Muscle layer of colon (tissue), 2 donors: ENCODE measurements around the gene CHRNA10.

ENCODE experiments used
- H3K27ac ChIP-seq: one replicate; pipeline ENCODE4 v1.7.0; 2013; ENCODE audit warnings: low read depth, mild to moderate bottlenecking, low read length, moderate library complexity
- H3K27me3 ChIP-seq, 2 donors: one replicate each; pipeline ENCODE4 v1.7.0; 2013; ENCODE audit warnings: low read length in 2 of 2, mild to moderate bottlenecking in 2 of 2; ENCODE audit not compliant: insufficient read depth in 2 of 2, control insufficient read depth in 1 of 2
- H3K36me3 ChIP-seq: one replicate; pipeline ENCODE4 v1.7.0; 2013; ENCODE audit warnings: mild to moderate bottlenecking, low read length; ENCODE audit not compliant: insufficient read depth
- H3K4me1 ChIP-seq: one replicate; pipeline ENCODE4 v1.7.0; 2013; ENCODE audit warnings: mild to moderate bottlenecking, low read length; ENCODE audit not compliant: insufficient read depth
- H3K4me3 ChIP-seq, 2 donors: one replicate each; pipeline ENCODE4 v1.7.0; 2013; ENCODE audit warnings: low read length in 2 of 2, low read depth in 1 of 2, mild to moderate bottlenecking in 1 of 2, moderate library complexity in 1 of 2
- H3K9ac ChIP-seq: one replicate; pipeline ENCODE4 v1.7.0; 2013; ENCODE audit warnings: low read length
- H3K9me3 ChIP-seq: one replicate; pipeline ENCODE4 v1.7.0; 2013; ENCODE audit warnings: mild to moderate bottlenecking, low read length
- donor health status: abdominal sarcoma.
- donor health status: Adenocarcinoma of cecum.

Gene CHRNA10

GRCh38 chr11:3684129-3684818 lies 13.1 kb upstream of the CHRNA10 start:
- H3K9me3 ChIP-seq, result no peaks in the 10 kb centered on the region
- no peak overlapping the region for H3K27ac ChIP-seq
- H3K36me3 ChIP-seq, result peaks cover 66% of the 10 kb centered on the region
- no peak overlapping the region for H3K4me3 ChIP-seq
- no peaks in the 10 kb centered on the region for H3K27me3 ChIP-seq
- H3K4me1 ChIP-seq, result no peaks in the 10 kb centered on the region
- H3K9ac ChIP-seq, result no peak overlapping the region

DNA sequence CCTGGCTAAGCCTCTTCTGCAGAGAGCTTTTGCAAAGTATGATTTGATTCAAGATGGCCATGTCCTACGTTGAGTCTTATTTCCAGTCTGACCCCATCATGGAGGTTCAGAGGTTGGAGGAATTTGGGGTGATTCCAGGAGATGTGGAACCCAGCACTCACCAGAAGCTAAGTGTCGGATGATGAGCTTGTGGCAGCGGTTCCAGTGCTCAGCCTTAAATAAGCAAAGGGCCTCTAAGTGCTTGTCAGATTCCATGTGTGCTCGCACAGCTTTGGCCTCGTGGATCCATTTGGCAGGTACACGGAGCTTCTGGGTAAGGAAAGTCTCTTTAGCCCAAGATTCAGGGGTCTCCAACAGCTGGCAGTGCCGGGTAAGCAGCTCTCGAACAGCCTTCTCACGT lies 11.9 kb upstream of the CHRNA10 start:
- H3K9ac ChIP-seq, result no peak overlapping the region
- H3K27ac ChIP-seq, result no peak overlapping the region
- H3K9me3 ChIP-seq, result no peaks in the 10 kb centered on the region
- H3K4me3 ChIP-seq, result no peak overlapping the region
- H3K27me3 ChIP-seq, result no peaks in the 10 kb centered on the region
- no peaks in the 10 kb centered on the region for H3K4me1 ChIP-seq
- H3K36me3 ChIP-seq, result peaks cover 78% of the 10 kb centered on the region

DNA sequence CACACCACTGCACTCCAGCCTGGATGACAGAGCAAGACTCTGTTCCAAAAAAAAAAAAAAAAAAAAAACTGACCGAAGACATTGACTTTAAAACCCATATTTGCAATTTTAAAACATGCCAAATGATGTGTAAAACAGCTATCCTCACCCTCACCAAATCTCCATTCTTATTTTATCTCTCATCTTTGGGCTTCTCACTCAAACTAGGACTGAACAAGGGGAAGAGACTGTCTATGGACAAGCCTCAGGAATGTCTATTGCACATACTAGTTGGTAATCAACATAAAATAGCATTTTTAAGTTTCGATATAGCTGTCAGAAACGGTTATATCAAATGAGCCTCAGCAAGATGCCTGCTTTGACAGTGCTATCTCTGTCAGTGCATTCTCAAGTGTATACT lies 7.9 kb upstream of the CHRNA10 start:
- no peaks in the 10 kb centered on the region for H3K9me3 ChIP-seq
- H3K27me3 ChIP-seq, result no peaks in the 10 kb centered on the region
- H3K9ac ChIP-seq, result no peak overlapping the region
- peaks cover 86% of the 10 kb centered on the region for H3K36me3 ChIP-seq
- H3K4me3 ChIP-seq, result no peak overlapping the region
- H3K27ac ChIP-seq, result no peak overlapping the region
- H3K4me1 ChIP-seq, result no peaks in the 10 kb centered on the region

- Histone ChIP-seq H3K36me3 (peaks cover 77% of the 10 kb centered on the region), H3K4me1 (no peaks in the 10 kb centered on the region), H3K9me3 (no peaks in the 10 kb centered on the region), H3K4me3 (no peak overlapping the region), H3K27ac (no peak overlapping the region), H3K9ac (no peak overlapping the region), H3K27me3 (no peaks in the 10 kb centered on the region)
Observed at GRCh38 chr11:3675971-3676370, 4.8 kb upstream of the CHRNA10 start.

GRCh38 chr11:3674189-3674588 lies 3.0 kb upstream of the CHRNA10 start:
- peaks cover 64% of the 10 kb centered on the region for H3K36me3 ChIP-seq
- H3K27ac ChIP-seq, result no peak overlapping the region
- H3K27me3 ChIP-seq, result no peaks in the 10 kb centered on the region
- H3K4me3 ChIP-seq, result no peak overlapping the region
- H3K9ac ChIP-seq, result no peak overlapping the region
- no peaks in the 10 kb centered on the region for H3K4me1 ChIP-seq
- H3K9me3 ChIP-seq, result no peaks in the 10 kb centered on the region

GRCh38 chr11:3669742-3670183 lies 1.4 kb downstream of the CHRNA10 start:
- Histone ChIP-seq H3K4me3 (no peak overlapping the region), H3K9me3 (no peaks in the 10 kb centered on the region), H3K27ac (no peak overlapping the region), H3K9ac (no peak overlapping the region), H3K36me3 (peaks cover 41% of the 10 kb centered on the region), H3K27me3 (no peaks in the 10 kb centered on the region), H3K4me1 (no peaks in the 10 kb centered on the region)

- H3K9me3 ChIP-seq, result no peaks in the 10 kb centered on the region
- H3K4me3 ChIP-seq, result no peak overlapping the region
- no peak overlapping the region for H3K9ac ChIP-seq
- peaks cover 35% of the 10 kb centered on the region for H3K36me3 ChIP-seq
- H3K27ac ChIP-seq, result no peak overlapping the region
- H3K27me3 ChIP-seq, result no peaks in the 10 kb centered on the region
- H3K4me1 ChIP-seq, result no peaks in the 10 kb centered on the region
Observed at GRCh38 chr11:3669128-3669527, 2.1 kb downstream of the CHRNA10 start.

- H3K4me1 ChIP-seq, result no peaks in the 10 kb centered on the region
- H3K4me3 ChIP-seq, result no peak overlapping the region
- H3K9me3 ChIP-seq, result no peaks in the 10 kb centered on the region
- no peaks in the 10 kb centered on the region for H3K27me3 ChIP-seq
- H3K9ac ChIP-seq, result no peak overlapping the region
- H3K27ac ChIP-seq, result no peak overlapping the region
- peaks cover 26% of the 10 kb centered on the region for H3K36me3 ChIP-seq
Observed at GRCh38 chr11:3667149-3668035, 3.8 kb downstream of the CHRNA10 start.

- Histone ChIP-seq H3K4me1 (no peaks in the 10 kb centered on the region), H3K27me3 (no peaks in the 10 kb centered on the region), H3K9me3 (no peaks in the 10 kb centered on the region), H3K4me3 (no peak overlapping the region), H3K27ac (no peak overlapping the region), H3K36me3 (peaks cover 20% of the 10 kb centered on the region), H3K9ac (no peak overlapping the region)
Observed at GRCh38 chr11:3666023-3666530, 5.1 kb downstream of the CHRNA10 start.

DNA sequence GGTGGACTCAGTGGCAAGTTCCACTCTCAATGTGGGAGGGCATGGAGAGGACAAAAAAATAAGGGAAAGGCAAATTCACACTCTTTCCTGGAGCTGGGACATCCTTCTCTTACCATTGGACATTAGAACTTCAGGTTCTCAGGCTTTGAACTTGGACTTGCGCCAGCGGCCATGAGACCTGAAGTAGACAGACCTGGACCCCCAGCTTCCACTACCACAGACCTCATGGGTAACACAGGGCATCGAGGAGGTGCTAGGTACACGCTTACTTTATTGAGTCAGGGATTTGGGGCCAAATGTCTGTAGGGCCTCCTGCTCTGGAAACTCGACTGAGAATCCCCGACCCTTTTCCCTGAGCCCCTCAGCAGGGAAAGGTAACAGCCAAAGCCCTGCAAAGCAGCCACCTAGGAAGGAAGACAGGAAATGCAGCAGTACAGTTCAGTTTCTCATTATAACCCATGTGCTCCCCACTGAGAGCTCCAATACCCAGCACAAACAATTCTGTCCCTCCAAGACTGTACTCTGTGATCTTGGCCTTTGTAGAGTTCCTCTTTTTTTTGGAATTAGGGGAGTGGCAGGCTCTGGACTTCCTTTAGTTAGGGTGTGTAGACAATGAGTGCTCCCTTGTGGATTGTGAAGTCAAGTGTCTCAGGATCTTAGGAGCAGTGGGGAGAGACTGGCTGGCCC lies 5.7 kb downstream of the CHRNA10 start:
- Histone ChIP-seq H3K4me1 (no peaks in the 10 kb centered on the region), H3K4me3 (no peak overlapping the region), H3K27me3 (no peaks in the 10 kb centered on the region), H3K9me3 (no peaks in the 10 kb centered on the region), H3K27ac (no peak overlapping the region), H3K9ac (no peak overlapping the region), H3K36me3 (peaks cover 20% of the 10 kb centered on the region)

- Histone ChIP-seq H3K36me3 (peaks cover 16% of the 10 kb centered on the region), H3K27ac (no peak overlapping the region), H3K4me3 (no peak overlapping the region), H3K4me1 (no peaks in the 10 kb centered on the region), H3K9me3 (no peaks in the 10 kb centered on the region), H3K9ac (no peak overlapping the region), H3K27me3 (no peaks in the 10 kb centered on the region)
Observed at GRCh38 chr11:3664032-3664630, 7.1 kb downstream of the CHRNA10 start.
